ENCODE measurements around the gene REXO1.

Gene REXO1

DNA sequence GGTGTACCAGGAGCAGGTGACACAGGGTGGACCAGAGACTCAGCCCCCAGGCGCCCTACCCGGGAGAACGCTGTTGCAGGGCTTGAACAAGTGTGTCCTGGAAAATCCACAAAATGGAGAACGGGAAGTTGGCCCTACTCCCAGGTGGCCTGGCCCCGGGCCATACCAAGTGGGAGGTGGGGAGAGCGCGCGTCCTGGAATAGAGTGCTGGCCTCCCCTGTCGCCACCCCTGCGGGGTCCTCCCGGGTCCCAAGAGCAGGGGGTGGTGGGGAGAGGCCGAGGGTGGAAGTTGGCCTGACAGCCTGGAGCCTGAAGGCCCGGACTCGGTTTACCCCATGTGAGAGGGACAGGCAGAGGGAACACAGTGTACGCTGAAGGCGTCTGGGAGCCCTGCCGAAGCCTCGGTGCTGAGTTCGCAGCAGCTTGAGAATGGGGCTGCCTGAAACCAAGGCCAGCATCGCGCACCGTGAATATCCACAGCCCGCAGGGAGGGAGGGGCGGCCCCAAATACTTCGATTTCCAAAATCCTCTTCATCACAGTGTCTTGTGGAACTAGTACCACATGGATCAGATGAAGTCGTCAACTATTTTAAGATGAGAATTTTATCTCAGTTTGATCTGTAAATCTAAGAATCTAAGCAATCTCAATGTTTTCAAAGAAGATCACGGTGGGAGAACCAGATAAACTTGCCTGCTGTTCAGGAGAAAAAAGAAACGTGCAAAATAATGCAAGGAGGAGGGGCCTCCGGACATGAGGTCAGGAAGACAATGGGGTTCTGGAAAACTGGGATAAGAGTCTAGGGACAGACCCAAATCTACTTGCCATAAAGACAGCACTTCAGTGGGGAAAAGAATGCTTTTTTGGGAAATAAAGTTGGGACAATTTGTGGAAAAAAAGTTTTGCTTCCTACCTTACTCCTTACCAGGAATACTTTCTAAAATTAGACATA is 25.5 kb upstream of the REXO1 start:
- Histone ChIP-seq H3K79me2 (ENCODE audit: insufficient read depth, low read length) (peaks cover 61% of the 10 kb centered on the region), H3K9me3 (ENCODE audit: insufficient read depth, low read length, severe bottlenecking) (no peaks in the 10 kb centered on the region), H3K4me2 (ENCODE audit: insufficient read depth, low read length) (peak overlapping the region; percentile 83), H3K27me3 (ENCODE audit: insufficient read depth, low read length, poor library complexity) (no peaks in the 10 kb centered on the region), H3K9ac (ENCODE audit: low read depth, low read length) (peak overlapping the region; percentile 98), H3K4me3 (ENCODE audit: low read depth in 1 of 2, low read length in 2 of 2) (peak overlapping the region in 1 of 2 experiments; percentile 100; a peak in 2 of 4 replicates), H3K4me1 (ENCODE audit: insufficient read depth, low read length) (peaks cover 32% of the 10 kb centered on the region), H4K20me1 (ENCODE audit: insufficient read depth, low read length) (peaks cover 36% of the 10 kb centered on the region), H3K27ac (ENCODE audit: low read length) (no peak overlapping the region), H2AFZ (ENCODE audit: low read depth, low read length) (no peak overlapping the region), H3K36me3 (ENCODE audit: insufficient read depth, low read length) (peaks cover 28% of the 10 kb centered on the region)
- DNase-seq (no peak), ATAC-seq (ENCODE audit: insufficient read depth, low read depth) (no peak)
- no peak for TF ChIP-seq EZH2 (IDR thresholded peaks at IDR 0.05; ENCODE audit: borderline replicate concordance, low read depth, low read length, severe bottlenecking)
- TF ChIP-seq, protein P1, sequence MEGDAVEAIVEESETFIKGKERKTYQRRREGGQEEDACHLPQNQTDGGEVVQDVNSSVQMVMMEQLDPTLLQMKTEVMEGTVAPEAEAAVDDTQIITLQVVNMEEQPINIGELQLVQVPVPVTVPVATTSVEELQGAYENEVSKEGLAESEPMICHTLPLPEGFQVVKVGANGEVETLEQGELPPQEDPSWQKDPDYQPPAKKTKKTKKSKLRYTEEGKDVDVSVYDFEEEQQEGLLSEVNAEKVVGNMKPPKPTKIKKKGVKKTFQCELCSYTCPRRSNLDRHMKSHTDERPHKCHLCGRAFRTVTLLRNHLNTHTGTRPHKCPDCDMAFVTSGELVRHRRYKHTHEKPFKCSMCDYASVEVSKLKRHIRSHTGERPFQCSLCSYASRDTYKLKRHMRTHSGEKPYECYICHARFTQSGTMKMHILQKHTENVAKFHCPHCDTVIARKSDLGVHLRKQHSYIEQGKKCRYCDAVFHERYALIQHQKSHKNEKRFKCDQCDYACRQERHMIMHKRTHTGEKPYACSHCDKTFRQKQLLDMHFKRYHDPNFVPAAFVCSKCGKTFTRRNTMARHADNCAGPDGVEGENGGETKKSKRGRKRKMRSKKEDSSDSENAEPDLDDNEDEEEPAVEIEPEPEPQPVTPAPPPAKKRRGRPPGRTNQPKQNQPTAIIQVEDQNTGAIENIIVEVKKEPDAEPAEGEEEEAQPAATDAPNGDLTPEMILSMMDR (IDR thresholded peaks at IDR 0.05; ENCODE audit: borderline replicate concordance, extremely low read depth, low read length, poor library complexity, severe bottlenecking): no peak

DNA sequence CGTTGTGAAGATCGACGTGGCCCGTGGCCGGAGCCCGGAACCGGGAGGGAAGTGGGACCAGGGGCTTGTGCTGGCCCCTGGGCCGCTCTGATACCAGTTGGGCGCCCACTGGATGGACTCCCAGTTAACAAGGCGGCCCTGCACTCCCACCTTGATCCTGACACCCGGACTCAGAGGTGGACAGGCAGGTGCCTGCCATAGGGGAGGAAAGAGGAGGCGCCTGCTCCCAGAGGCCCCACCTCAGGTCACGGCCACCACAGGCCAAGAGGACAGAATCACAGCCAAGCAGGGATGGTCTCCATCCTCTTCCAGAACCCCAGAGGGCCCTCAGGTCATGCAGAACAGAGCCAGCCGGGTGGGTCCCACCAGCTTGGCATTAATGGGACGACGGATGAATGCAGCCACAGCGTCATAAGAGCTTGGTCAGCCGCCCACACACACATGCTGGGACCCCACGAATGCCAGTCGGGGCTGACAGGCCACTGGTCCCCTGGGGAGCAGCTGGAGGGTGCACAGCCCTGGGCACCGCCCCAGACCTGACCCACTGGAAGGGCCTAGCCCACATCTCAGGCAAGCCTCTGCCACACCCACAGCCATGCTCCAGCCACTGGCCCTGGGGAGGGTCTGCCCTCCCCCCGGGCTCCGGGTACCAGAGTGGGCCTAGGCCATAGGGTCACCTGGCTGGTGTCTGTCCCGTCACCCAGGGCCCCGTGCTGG is 24.7 kb upstream of the REXO1 start:
- peak overlapping the region; percentile 98; the same call in 1 of the 2 replicates for H3K9ac ChIP-seq (ENCODE audit: low read depth, low read length)
- peak overlapping the region; percentile 83 for H3K4me2 ChIP-seq (ENCODE audit: insufficient read depth, low read length)
- peaks cover 32% of the 10 kb centered on the region for H3K4me1 ChIP-seq (ENCODE audit: insufficient read depth, low read length)
- no peaks in the 10 kb centered on the region for H3K9me3 ChIP-seq (ENCODE audit: insufficient read depth, low read length, severe bottlenecking)
- DNase-seq (no peak), ATAC-seq (ENCODE audit: insufficient read depth, low read depth) (no peak)
- TF ChIP-seq, protein P1 (IDR thresholded peaks at IDR 0.05; ENCODE audit: borderline replicate concordance, extremely low read depth, low read length, poor library complexity, severe bottlenecking): no peak
- TF ChIP-seq EZH2 (IDR thresholded peaks at IDR 0.05; ENCODE audit: borderline replicate concordance, low read depth, low read length, severe bottlenecking): no peak
- no peaks in the 10 kb centered on the region for H3K27me3 ChIP-seq (ENCODE audit: insufficient read depth, low read length, poor library complexity)
- H3K36me3 ChIP-seq (ENCODE audit: insufficient read depth, low read length): peaks cover 28% of the 10 kb centered on the region
- peaks cover 36% of the 10 kb centered on the region for H4K20me1 ChIP-seq (ENCODE audit: insufficient read depth, low read length)
- H2AFZ ChIP-seq (ENCODE audit: low read depth, low read length): no peak overlapping the region
- H3K27ac ChIP-seq (ENCODE audit: low read length): no peak overlapping the region
- peaks cover 63% of the 10 kb centered on the region for H3K79me2 ChIP-seq (ENCODE audit: insufficient read depth, low read length)
- no peak overlapping the region for H3K4me3 ChIP-seq (ENCODE audit: low read depth in 1 of 2, low read length in 2 of 2)

DNA sequence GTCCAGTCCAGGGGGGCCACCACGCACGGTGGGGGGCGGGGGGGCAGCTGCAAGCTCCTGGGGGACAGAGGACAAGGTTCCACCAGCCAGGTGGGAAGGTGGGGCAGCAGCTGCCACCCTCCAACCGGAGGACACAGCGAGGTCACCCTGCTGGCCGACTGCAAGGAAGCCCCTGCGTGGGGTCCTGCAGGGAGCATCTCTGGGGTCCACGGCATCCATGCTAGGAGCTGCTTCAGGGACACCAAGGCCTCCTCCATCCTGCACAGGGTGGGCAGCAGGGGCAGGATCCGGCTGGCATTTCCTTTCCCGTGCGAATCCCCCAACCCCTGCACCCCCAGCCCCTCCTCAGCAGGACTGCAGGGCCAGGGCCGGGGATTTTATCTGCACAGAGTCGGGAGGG is 23.3 kb upstream of the REXO1 start:
- DNase-seq: no peak
- Histone ChIP-seq H3K4me3 (ENCODE audit: low read depth in 1 of 2, low read length in 2 of 2) (no peak overlapping the region), H3K36me3 (ENCODE audit: insufficient read depth, low read length) (peaks cover 28% of the 10 kb centered on the region), H3K27me3 (ENCODE audit: insufficient read depth, low read length, poor library complexity) (no peaks in the 10 kb centered on the region), H4K20me1 (ENCODE audit: insufficient read depth, low read length) (peaks cover 36% of the 10 kb centered on the region), H3K79me2 (ENCODE audit: insufficient read depth, low read length) (peaks cover 63% of the 10 kb centered on the region), H3K9ac (ENCODE audit: low read depth, low read length) (no peak overlapping the region), H2AFZ (ENCODE audit: low read depth, low read length) (no peak overlapping the region), H3K4me1 (ENCODE audit: insufficient read depth, low read length) (peaks cover 31% of the 10 kb centered on the region), H3K27ac (ENCODE audit: low read length) (no peak overlapping the region), H3K4me2 (ENCODE audit: insufficient read depth, low read length) (no peak overlapping the region), H3K9me3 (ENCODE audit: insufficient read depth, low read length, severe bottlenecking) (no peaks in the 10 kb centered on the region)
- TF ChIP-seq, protein P1 (IDR thresholded peaks at IDR 0.05; ENCODE audit: borderline replicate concordance, extremely low read depth, low read length, poor library complexity, severe bottlenecking): no peak
- TF ChIP-seq EZH2 (IDR thresholded peaks at IDR 0.05; ENCODE audit: borderline replicate concordance, low read depth, low read length, severe bottlenecking): no peak
- no peak for ATAC-seq (ENCODE audit: insufficient read depth, low read depth)
